ENCODE data around the gene HRH3.

Gene HRH3

DNA sequence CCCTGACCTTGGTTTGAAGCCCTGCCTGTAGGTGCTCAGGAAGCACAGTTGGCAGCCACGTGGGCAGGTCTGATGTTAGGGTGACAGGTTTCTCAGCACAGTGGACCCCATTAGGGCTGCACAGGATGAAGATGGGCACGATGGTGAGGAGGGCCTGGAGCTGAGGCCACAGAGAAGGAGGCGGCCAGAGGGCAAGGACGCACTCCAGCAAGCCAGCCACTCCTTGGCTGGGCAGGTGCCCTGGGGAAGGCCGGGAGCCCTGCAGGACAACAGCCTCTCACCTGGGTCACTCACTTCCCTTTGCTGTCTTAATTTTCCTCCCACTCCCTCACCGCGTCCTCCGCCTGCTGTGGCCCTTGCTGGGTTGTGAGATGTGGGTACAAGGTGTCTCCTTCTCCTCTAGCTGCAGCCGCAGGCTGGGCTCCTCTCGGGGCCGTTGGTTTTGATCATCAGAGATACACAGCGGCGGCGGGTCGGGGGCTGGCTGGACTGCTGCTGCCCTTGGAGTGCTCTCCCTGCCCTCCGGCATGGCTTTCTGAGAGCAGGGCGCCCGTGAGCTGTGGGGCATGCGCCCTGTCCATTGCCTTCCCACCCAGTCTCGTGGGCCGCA lies 23.9 kb upstream of the HRH3 start:
- no peak for DNase-seq

DNA sequence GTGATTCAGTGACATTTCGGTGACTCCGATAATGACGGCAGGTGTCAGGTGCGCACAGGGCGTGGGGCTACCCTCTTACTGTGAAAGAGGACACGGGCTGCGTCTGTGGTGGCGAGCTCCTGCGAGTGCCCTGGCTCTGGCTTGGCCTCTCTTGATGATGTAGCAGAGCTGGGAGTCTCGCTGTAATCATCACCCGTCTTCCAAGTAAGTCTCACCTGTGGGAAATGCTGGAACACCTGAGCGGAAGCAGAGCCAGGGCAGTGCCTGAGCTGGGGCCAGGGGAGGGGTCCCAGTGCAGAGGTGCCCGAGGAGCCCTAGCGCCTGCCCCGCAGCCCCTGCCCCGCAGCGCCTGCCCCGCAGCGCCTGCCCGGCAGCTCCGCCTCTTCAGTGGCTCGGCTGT lies 23.0 kb upstream of the HRH3 start:
- DNase-seq, result no peak

- DNase-seq, result no peak
These were observed 22.1 kb upstream of the HRH3 start for GRCh38 chr20:62242176-62242575.

DNA sequence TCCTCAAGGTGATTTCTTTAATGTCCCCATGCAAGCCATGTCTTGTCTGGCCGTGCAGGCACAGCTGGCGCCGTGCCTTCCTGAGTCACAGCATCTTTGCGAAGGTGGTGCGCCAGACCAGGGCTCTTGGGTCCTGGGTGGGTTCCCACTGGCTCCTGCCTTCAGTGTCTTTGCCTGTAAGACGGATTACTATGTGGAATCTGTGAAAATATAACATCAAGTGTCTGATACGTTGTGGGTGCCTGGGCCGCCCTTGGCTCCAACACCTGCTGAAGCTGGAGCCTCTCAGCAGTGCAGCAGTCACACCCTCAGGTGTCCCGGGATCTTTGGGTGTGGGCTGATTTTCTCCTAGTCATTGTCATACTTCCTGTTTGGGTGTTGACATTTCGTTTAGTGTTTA lies 21.4 kb upstream of the HRH3 start:
- no peak for DNase-seq

DNA sequence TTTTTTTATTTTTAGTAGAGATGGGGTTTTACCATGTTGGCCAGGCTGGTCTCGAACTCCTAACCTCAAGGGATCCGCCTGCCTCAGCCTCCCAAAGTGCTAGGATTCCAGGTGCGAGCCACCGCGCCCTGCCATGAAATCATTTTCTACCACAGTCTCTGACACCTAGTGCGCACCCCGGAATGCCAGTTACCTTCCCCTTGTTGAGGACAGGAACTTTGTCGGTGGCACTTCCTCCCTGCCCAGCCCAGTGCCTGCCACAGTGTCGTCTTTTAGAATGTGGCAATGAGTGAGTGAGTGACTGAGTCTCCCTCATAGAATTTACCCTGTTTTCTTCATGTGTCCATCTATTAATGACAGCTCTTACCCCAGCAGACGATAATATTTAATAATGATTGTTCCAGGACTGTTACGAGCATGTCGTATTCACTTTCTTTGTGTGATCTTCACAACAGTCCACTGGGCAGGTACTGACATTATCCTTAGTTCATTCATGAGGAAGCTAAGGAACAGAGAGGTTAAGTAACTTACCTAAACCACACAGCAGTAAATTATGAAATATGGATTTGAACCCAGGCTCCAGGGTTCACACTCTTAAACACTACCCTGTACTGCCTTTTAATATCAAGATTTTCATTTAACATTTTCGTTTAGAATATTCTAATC lies 20.1 kb upstream of the HRH3 start:
- no peak for DNase-seq

DNA sequence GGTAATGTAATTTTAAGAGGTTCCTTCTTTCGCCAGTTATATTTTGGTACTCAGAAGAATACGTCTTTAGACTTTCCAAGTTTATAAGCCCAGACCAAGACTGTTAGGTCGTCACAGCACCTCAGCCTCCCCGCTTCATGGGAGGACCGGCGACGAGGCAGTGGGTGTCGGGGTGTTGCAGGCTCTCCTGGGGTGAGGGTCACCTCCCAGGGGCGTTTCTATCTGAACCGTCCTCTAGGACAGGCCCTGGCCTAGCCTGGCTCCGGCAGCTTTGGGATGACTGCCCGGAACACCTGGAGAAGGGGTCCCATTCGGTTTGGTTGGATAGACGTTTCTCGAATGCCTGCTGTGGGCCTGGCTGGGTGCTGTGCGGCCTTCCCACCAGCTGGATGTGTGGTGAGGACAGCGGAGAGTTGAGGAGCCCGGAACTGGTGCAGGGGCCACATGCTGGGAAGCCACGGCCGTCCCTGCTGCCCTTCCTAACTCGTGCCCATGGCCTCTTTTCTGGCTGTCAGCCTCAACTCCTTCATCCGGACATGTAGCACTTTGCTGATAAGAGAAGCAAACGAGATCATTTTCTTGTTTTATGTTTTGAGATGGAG lies 19.3 kb upstream of the HRH3 start:
- DNase-seq, result no peak

DNA sequence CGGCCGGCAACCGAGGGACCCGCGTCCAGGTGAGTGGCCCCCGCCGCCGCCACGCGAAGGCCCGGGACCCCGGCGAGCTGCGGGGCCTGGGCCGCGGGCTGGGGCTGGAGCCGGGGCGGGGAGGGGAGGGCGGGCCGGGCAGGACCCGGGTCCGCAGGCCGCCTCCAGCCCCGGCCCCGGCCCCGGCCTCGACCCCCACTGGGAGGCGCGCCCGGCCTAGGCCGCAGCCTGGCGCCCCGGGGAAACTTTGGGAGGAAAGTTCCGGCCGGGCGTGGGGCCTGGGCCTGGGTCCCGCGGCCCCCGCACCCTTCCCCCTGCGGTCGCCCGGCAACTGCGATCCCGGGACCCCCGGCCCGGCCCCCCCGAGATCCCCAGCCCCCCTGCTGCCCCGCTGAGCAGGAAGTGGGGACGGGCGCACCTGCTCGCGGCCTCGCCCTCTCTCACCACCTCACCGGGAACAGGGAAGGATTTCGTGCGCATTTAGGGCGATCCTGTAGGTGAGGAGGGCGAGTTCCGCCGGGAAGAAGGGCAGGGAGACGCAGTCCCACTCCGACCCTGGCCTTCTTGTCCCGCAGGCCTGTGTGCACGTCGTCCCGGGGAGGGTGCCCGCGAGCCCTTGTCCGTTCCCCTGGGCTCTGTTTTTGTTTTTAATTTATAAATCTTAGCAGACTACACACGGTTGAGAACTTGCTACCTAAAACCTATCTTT lies 18.6 kb upstream of the HRH3 start:
- DNase-seq, result no peak

GRCh38 chr20:62237801-62238568 lies 17.9 kb upstream of the HRH3 start, which contains the start of gene OSBPL2:
TSS of gene OSBPL2 (plus strand) at chr20:62238521. CDS start at chr20:62256185, 17,664 bp downstream.
- peak; percentile 98 for DNase-seq

DNA sequence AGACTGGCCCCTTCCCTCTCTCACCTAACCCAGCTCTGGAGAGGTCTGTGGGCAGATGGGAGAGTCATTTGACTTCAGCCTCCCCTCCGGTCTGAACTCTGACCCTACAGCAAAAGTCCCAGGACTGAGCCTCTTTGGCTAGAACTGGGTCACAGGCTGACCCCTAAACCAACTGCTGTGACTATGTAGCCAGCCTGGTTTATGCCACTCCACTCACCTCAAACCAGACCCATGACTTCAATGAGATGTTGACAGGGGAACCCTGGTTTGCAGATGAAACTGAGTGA lies 17.4 kb upstream of the HRH3 start:
- DNase-seq, result no peak

GRCh38 chr20:62236766-62237513 lies 16.9 kb upstream of the HRH3 start:
- no peak for DNase-seq

DNA sequence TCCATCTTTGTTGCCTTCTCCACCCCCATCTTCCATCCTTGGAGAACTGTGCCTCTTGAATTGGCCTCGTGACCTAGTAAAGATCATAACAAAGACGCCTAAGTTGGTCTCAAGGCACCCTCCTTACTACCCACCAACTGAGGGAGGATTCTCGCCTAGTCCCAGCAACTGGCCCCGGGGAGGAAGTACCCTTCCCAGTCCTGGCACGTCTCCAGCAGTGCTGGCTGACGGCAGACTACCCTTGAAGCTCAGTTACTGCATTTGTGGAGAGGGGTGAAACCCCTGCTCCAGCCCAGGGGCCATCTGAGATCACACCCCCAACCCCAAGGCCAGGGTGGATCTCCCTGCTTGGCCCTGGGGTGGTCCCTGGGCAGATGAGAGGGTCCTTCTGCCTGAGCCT lies 16.1 kb upstream of the HRH3 start:
- DNase-seq, result no peak

DNA sequence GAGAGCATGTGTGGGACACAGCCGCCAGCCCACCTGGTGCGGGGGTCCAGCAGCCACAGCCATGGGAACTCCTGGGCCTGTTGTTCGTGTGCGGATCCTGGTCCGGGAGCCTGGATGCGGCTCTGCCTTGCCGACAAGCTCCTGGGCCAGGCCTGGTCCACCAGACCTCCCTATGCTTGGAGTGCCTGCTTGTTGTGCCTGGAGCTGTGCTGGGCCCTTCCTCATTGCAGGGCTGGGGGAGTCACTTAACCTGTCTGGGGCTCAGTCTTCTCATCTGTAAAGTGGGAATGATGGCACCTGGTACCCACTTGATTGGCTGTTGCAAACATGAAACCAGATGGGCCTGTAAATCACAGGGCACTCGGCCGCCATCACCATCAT lies 15.7 kb upstream of the HRH3 start:
- DNase-seq, result no peak

GRCh38 chr20:62235001-62235776 lies 15.1 kb upstream of the HRH3 start:
- no peak for DNase-seq

- DNase-seq, result no peak
These were observed 14.3 kb upstream of the HRH3 start for GRCh38 chr20:62234339-62234738.

GRCh38 chr20:62233684-62234083 lies 13.6 kb upstream of the HRH3 start:
- DNase-seq, result no peak

- DNase-seq, result no peak
These were observed 12.9 kb upstream of the HRH3 start for GRCh38 chr20:62232770-62233645.

DNA sequence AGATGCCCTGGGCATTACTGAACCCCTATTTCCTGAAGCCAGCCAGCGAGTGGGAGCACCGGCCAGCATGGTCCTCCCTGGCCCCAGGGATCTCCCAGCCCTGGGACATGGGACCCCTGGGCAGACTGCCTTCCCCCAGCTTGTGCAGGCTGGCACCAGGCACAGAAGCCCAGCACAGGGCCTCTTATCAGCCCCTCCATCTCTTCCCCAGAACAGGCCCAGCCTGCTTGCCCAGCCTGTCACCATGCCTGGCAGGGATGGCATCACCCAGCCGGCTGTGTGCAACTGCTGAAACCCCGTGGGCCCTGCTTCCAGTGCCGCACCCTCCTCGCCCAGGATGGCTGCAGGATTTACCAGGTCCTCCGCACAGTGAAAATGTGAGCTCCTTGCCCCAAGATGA lies 12.1 kb upstream of the HRH3 start:
- DNase-seq, result no peak

- DNase-seq, result no peak
These were observed 11.2 kb upstream of the HRH3 start for GRCh38 chr20:62231292-62231691.

DNA sequence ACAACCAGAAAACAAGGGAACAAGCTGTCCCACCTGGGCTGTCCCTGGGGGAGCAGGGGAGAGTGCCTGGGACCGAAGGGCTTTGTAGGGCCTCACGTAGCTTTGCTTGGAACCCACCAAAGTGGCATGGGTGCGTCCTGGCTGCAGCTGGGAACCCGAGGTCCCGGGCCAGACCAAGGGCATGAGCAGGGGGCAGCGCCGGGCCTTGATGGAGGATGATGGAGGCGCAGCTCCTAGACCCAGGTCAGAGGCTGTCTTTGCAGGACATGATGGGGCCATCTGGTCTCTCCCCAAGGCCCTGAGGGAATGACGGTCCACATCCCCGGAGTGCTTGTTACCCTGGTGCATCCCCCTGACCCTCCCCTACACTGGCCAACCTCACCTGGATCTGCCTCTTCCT lies 10.6 kb upstream of the HRH3 start:
- no peak for DNase-seq

GRCh38 chr20:62230276-62230675 lies 10.2 kb upstream of the HRH3 start:
- DNase-seq, result no peak

- no peak for DNase-seq
These were observed 9.6 kb upstream of the HRH3 start for GRCh38 chr20:62229667-62230066.

Data from GOT3 (cell line).